Measurements from ENCODE around the gene GRID2. TPM values are rescaled to one million over a fixed set of nuclear protein-coding genes. Genes with fewer than 3 reads are reported as not detected.

GRID2 gene
- total and polyA plus RNA-seq, 7 experiments from 2014 or later = not detected

- Histone ChIP-seq H3K27me3 (ENCODE audit: control insufficient read depth in 2 of 2, insufficient read depth in 2 of 2, low read length in 2 of 2) (no peaks in the 10 kb centered on the region), H3K27ac (ENCODE audit: low read depth, low read length) (no peak overlapping the region), H3K4me1 (ENCODE audit: control insufficient read depth in 2 of 2, insufficient read depth in 2 of 2, low read length in 2 of 2) (no peaks in the 10 kb centered on the region), H3K9me3 (ENCODE audit: control insufficient read depth in 2 of 3, low read length in 3 of 3) (no peaks in the 10 kb centered on the region), H3K4me3 (ENCODE audit: low read length) (no peak overlapping the region), H3K36me3 (ENCODE audit: control insufficient read depth in 2 of 3, insufficient read depth in 3 of 3, low read length in 3 of 3) (no peaks in the 10 kb centered on the region)
- intact Hi-C loops (cut with micrococcal nuclease) = no loop called here
- H3K4me3 Mint-ChIP-seq = no peak overlapping the region
- DNase-seq = no peak
- no peak for ATAC-seq
- CTCF ChIA-PET = no interaction called here
- H3K4me1 Mint-ChIP-seq = no peaks in the 10 kb centered on the region
- no peaks in the 10 kb centered on the region for H3K27me3 Mint-ChIP-seq
- H3K36me3 Mint-ChIP-seq = peaks cover 0 to 3% (median 0%) of the 10 kb centered on the region in 5 donors
- peaks cover 0 to 15% (median 3%) of the 10 kb centered on the region in 11 donors for H3K9me3 Mint-ChIP-seq
- POLR2A ChIA-PET = no interaction called here
- H3K27ac Mint-ChIP-seq = no peak overlapping the region
Measured at GRCh38 chr4:93313197-93313596, 1009.4 kb downstream of the GRID2 start.

- H3K27ac Mint-ChIP-seq = no peak overlapping the region
- ChIA-PET CTCF (no interaction called here), POLR2A (no interaction called here)
- peaks cover 0 to 3% (median 0%) of the 10 kb centered on the region in 5 donors for H3K36me3 Mint-ChIP-seq
- DNase-seq (no peak), ATAC-seq (no peak)
- no peak overlapping the region for H3K4me3 ChIP-seq (ENCODE audit: low read length)
- no peaks in the 10 kb centered on the region for H3K36me3 ChIP-seq (ENCODE audit: control insufficient read depth in 2 of 3, insufficient read depth in 3 of 3, low read length in 3 of 3)
- peaks cover 0 to 15% (median 3%) of the 10 kb centered on the region in 11 donors for H3K9me3 Mint-ChIP-seq
- H3K9me3 ChIP-seq (ENCODE audit: control insufficient read depth in 2 of 3, low read length in 3 of 3) = no peaks in the 10 kb centered on the region
- H3K4me1 Mint-ChIP-seq = no peaks in the 10 kb centered on the region
- no peak overlapping the region for H3K4me3 Mint-ChIP-seq
- H3K27ac ChIP-seq (ENCODE audit: low read depth, low read length) = no peak overlapping the region
- intact Hi-C loops (cut with micrococcal nuclease) = no loop called here
- H3K4me1 ChIP-seq (ENCODE audit: control insufficient read depth in 2 of 2, insufficient read depth in 2 of 2, low read length in 2 of 2) = no peaks in the 10 kb centered on the region
- H3K27me3 Mint-ChIP-seq = no peaks in the 10 kb centered on the region
- no peaks in the 10 kb centered on the region for H3K27me3 ChIP-seq (ENCODE audit: control insufficient read depth in 2 of 2, insufficient read depth in 2 of 2, low read length in 2 of 2)
Measured at GRCh38 chr4:93317057-93317456, 1013.3 kb downstream of the GRID2 start.

- ATAC-seq (no peak), DNase-seq (no peak)
- H3K4me1 Mint-ChIP-seq = no peaks in the 10 kb centered on the region
- intact Hi-C loops (cut with micrococcal nuclease) = no loop called here
- Histone ChIP-seq H3K9me3 (ENCODE audit: control insufficient read depth in 2 of 3, low read length in 3 of 3) (no peaks in the 10 kb centered on the region), H3K27ac (ENCODE audit: low read depth, low read length) (no peak overlapping the region), H3K4me3 (ENCODE audit: low read length) (no peak overlapping the region), H3K4me1 (ENCODE audit: control insufficient read depth in 2 of 2, insufficient read depth in 2 of 2, low read length in 2 of 2) (no peaks in the 10 kb centered on the region), H3K36me3 (ENCODE audit: control insufficient read depth in 2 of 3, insufficient read depth in 3 of 3, low read length in 3 of 3) (no peaks in the 10 kb centered on the region), H3K27me3 (ENCODE audit: control insufficient read depth in 2 of 2, insufficient read depth in 2 of 2, low read length in 2 of 2) (no peaks in the 10 kb centered on the region)
- ChIA-PET CTCF (no interaction called here), POLR2A (no interaction called here)
- no peaks in the 10 kb centered on the region for H3K27me3 Mint-ChIP-seq
- peaks cover 0 to 15% (median 4%) of the 10 kb centered on the region in 11 donors for H3K9me3 Mint-ChIP-seq
- H3K36me3 Mint-ChIP-seq = peaks cover 0 to 3% (median 0%) of the 10 kb centered on the region in 5 donors
- no peak overlapping the region for H3K27ac Mint-ChIP-seq
- no peak overlapping the region for H3K4me3 Mint-ChIP-seq
Measured at GRCh38 chr4:93317561-93317960, 1013.8 kb downstream of the GRID2 start.

- ChIA-PET POLR2A (no interaction called here), CTCF (no interaction called here)
- no peak overlapping the region for H3K4me3 Mint-ChIP-seq
- no peak overlapping the region for H3K27ac Mint-ChIP-seq
- intact Hi-C loops (cut with micrococcal nuclease) = no loop called here
- H3K27ac ChIP-seq (ENCODE audit: low read depth, low read length) = no peak overlapping the region
- H3K9me3 ChIP-seq (ENCODE audit: control insufficient read depth in 2 of 3, low read length in 3 of 3) = no peaks in the 10 kb centered on the region
- no peaks in the 10 kb centered on the region for H3K27me3 ChIP-seq (ENCODE audit: control insufficient read depth in 2 of 2, insufficient read depth in 2 of 2, low read length in 2 of 2)
- peaks cover 2 to 17% (median 7%) of the 10 kb centered on the region in 11 donors for H3K9me3 Mint-ChIP-seq
- peaks cover 0 to 3% (median 0%) of the 10 kb centered on the region in 5 donors for H3K36me3 Mint-ChIP-seq
- no peak overlapping the region for H3K4me3 ChIP-seq (ENCODE audit: low read length)
- no peaks in the 10 kb centered on the region for H3K4me1 Mint-ChIP-seq
- DNase-seq (no peak), ATAC-seq (no peak)
- no peaks in the 10 kb centered on the region for H3K4me1 ChIP-seq (ENCODE audit: control insufficient read depth in 2 of 2, insufficient read depth in 2 of 2, low read length in 2 of 2)
- H3K27me3 Mint-ChIP-seq = no peaks in the 10 kb centered on the region
- H3K36me3 ChIP-seq (ENCODE audit: control insufficient read depth in 2 of 3, insufficient read depth in 3 of 3, low read length in 3 of 3) = no peaks in the 10 kb centered on the region
Measured at GRCh38 chr4:93319041-93319440, 1015.3 kb downstream of the GRID2 start.

GRCh38 chr4:93320356-93320755, 1016.6 kb downstream of the GRID2 start:
- ChIA-PET POLR2A (no interaction called here), CTCF (no interaction called here)
- H3K9me3 ChIP-seq (ENCODE audit: control insufficient read depth in 2 of 3, low read length in 3 of 3) = no peaks in the 10 kb centered on the region
- H3K27me3 Mint-ChIP-seq = no peaks in the 10 kb centered on the region
- no peaks in the 10 kb centered on the region for H3K4me1 ChIP-seq (ENCODE audit: control insufficient read depth in 2 of 2, insufficient read depth in 2 of 2, low read length in 2 of 2)
- intact Hi-C loops (cut with micrococcal nuclease) = no loop called here
- no peaks in the 10 kb centered on the region for H3K36me3 ChIP-seq (ENCODE audit: control insufficient read depth in 2 of 3, insufficient read depth in 3 of 3, low read length in 3 of 3)
- ATAC-seq = no peak
- H3K27me3 ChIP-seq (ENCODE audit: control insufficient read depth in 2 of 2, insufficient read depth in 2 of 2, low read length in 2 of 2) = no peaks in the 10 kb centered on the region
- H3K4me1 Mint-ChIP-seq = no peaks in the 10 kb centered on the region
- no peak overlapping the region for H3K4me3 Mint-ChIP-seq
- H3K27ac ChIP-seq (ENCODE audit: low read depth, low read length) = no peak overlapping the region
- no peak for DNase-seq
- no peak overlapping the region for H3K4me3 ChIP-seq (ENCODE audit: low read length)
- peaks cover 0 to 3% (median 0%) of the 10 kb centered on the region in 5 donors for H3K36me3 Mint-ChIP-seq
- H3K27ac Mint-ChIP-seq = no peak overlapping the region
- H3K9me3 Mint-ChIP-seq = peaks cover 0 to 25% (median 7%) of the 10 kb centered on the region in 11 donors

GRCh38 chr4:93327346-93327745, 1023.6 kb downstream of the GRID2 start:
- Histone ChIP-seq H3K27me3 (ENCODE audit: control insufficient read depth in 2 of 2, insufficient read depth in 2 of 2, low read length in 2 of 2) (no peaks in the 10 kb centered on the region), H3K4me3 (ENCODE audit: low read length) (no peak overlapping the region), H3K4me1 (ENCODE audit: control insufficient read depth in 2 of 2, insufficient read depth in 2 of 2, low read length in 2 of 2) (no peaks in the 10 kb centered on the region), H3K36me3 (ENCODE audit: control insufficient read depth in 2 of 3, insufficient read depth in 3 of 3, low read length in 3 of 3) (no peaks in the 10 kb centered on the region), H3K27ac (ENCODE audit: low read depth, low read length) (no peak overlapping the region), H3K9me3 (ENCODE audit: control insufficient read depth in 2 of 3, low read length in 3 of 3) (no peaks in the 10 kb centered on the region)
- DNase-seq (no peak), ATAC-seq (no peak)
- H3K27me3 Mint-ChIP-seq = no peaks in the 10 kb centered on the region
- intact Hi-C loops (cut with micrococcal nuclease) = no loop called here
- ChIA-PET POLR2A (no interaction called here), CTCF (no interaction called here)
- H3K9me3 Mint-ChIP-seq = peaks cover 0 to 26% (median 13%) of the 10 kb centered on the region in 11 donors
- no peak overlapping the region for H3K4me3 Mint-ChIP-seq
- H3K4me1 Mint-ChIP-seq = no peaks in the 10 kb centered on the region
- no peaks in the 10 kb centered on the region for H3K36me3 Mint-ChIP-seq
- H3K27ac Mint-ChIP-seq = no peak overlapping the region

- H3K36me3 ChIP-seq (ENCODE audit: control insufficient read depth in 2 of 3, insufficient read depth in 3 of 3, low read length in 3 of 3) = no peaks in the 10 kb centered on the region
- Mint-ChIP-seq H3K4me3 (no peak overlapping the region), H3K9me3 (peaks cover 0 to 10% (median 0%) of the 10 kb centered on the region in 11 donors), H3K36me3 (no peaks in the 10 kb centered on the region), H3K27me3 (no peaks in the 10 kb centered on the region), H3K4me1 (no peaks in the 10 kb centered on the region), H3K27ac (no peak overlapping the region)
- intact Hi-C loops (cut with micrococcal nuclease) = no loop called here
- no peak for ATAC-seq
- no peak overlapping the region for H3K4me3 ChIP-seq (ENCODE audit: low read length)
- H3K27me3 ChIP-seq (ENCODE audit: control insufficient read depth in 2 of 2, insufficient read depth in 2 of 2, low read length in 2 of 2) = no peaks in the 10 kb centered on the region
- no peaks in the 10 kb centered on the region for H3K4me1 ChIP-seq (ENCODE audit: control insufficient read depth in 2 of 2, insufficient read depth in 2 of 2, low read length in 2 of 2)
- POLR2A ChIA-PET = no interaction called here
- no peak for DNase-seq
- CTCF ChIA-PET = no interaction called here
- H3K27ac ChIP-seq (ENCODE audit: low read depth, low read length) = no peak overlapping the region
- H3K9me3 ChIP-seq (ENCODE audit: control insufficient read depth in 2 of 3, low read length in 3 of 3) = no peaks in the 10 kb centered on the region
Measured at GRCh38 chr4:93334003-93334402, 1030.2 kb downstream of the GRID2 start.
